GM12878 (cell line): ENCODE results near the gene ECT2.

Experiments used
- BRCA1 ChIP-seq: IDR thresholded peaks from 2 replicates; pipeline ENCODE4 v1.6.1; 2011; ENCODE audit warnings: low read depth, low read length, improper control_type of control experiment
- CTCF ChIP-seq, 3 experiments: IDR thresholded peaks in 2 of 3; conservative IDR thresholded peaks in 1 of 3; 2 replicates each; pipeline ENCODE4 v1.5.1; 2011; ENCODE audit warnings: low read depth in 3 of 3, low read length in 3 of 3, mild to moderate bottlenecking in 3 of 3, control low read depth in 2 of 3, moderate library complexity in 2 of 3, inconsistent platforms in 1 of 3, mixed read lengths in 1 of 3; ENCODE audit not compliant: control insufficient read depth in 2 of 3, insufficient read depth in 1 of 3; ENCODE audit errors: extremely low read depth in 1 of 3
- POLR2AphosphoS5 ChIP-seq: IDR thresholded peaks from 2 replicates; pipeline ENCODE4 v1.6.1; 2011; ENCODE audit warnings: mild to moderate bottlenecking, low read length, inconsistent platforms
- RFX5 ChIP-seq: IDR thresholded peaks from 2 replicates; pipeline ENCODE4 v1.6.1; 2011; ENCODE audit warnings: low read depth, low read length, improper control_type of control experiment

DNA sequence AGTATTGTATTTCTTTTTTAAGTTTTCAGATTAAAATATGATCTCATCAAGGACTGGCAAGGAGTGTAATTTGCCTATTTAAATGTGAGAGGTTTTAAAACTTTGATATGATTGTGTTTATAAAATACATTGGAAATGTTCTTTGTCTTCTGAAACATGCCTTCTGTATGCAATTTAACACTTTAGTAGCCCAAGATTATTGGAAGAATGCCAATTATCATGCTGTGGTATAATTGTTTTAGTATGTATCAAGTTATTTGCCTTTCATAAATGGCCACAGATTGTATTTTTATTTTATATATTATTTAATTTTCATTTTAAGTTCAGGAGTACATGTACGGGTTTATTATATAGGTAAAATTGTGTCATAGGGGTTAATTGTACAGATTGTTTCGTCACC is 31.7 kb downstream of the ECT2 start:
- no peak for TF ChIP-seq BRCA1
- no peak for TF ChIP-seq RFX5
- no peak for TF ChIP-seq CTCF (IDR thresholded peaks at IDR 0.05 in 2 of 3, conservative IDR thresholded peaks at IDR 0.05 in 1 of 3; ENCODE audit: control insufficient read depth in 2 of 3, extremely low read depth in 1 of 3, insufficient read depth in 1 of 3, low read depth in 3 of 3, low read length in 3 of 3)
- no peak for TF ChIP-seq POLR2AphosphoS5
